Peyer's patch (tissue), 4 donors: ENCODE measurements around the gene VPS13A.

Experiments used
- CTCF ChIP-seq, 6 experiments: fragments of 450-650 bp in 4 of 6; fragments of 200-600 bp in 2 of 6; sonication (generic) in 1 of 6; IDR thresholded peaks; one replicate each; pipeline ENCODE4 v1.5.1; 2017 to 2019; ENCODE audit warnings: antibody characterized with exemption in 6 of 6, mild to moderate bottlenecking in 3 of 6, moderate library complexity in 1 of 6
- POLR2A ChIP-seq, 2 donors: fragments of 450-650 bp; IDR thresholded peaks; one replicate each; pipeline ENCODE4 v1.5.1; 2017; ENCODE audit warnings: antibody characterized with exemption in 2 of 2, mild to moderate bottlenecking in 2 of 2, moderate library complexity in 2 of 2

- TF ChIP-seq CTCF (IDR thresholded peaks at IDR 0.05) = no peak
- no peak for TF ChIP-seq POLR2A (IDR thresholded peaks at IDR 0.05)
Measured at GRCh38 chr9:77399964-77400363, 222.6 kb downstream of the VPS13A start.
